Measurements from ENCODE around the gene HAP1. TPM values are rescaled to one million over a fixed set of nuclear protein-coding genes. Genes with fewer than 3 reads are reported as not detected.
A peak's percentile ranks its signal among the peaks of the same experiment; 100 is the strongest.

Gene HAP1
- total and polyA plus RNA-seq, 2 experiments from 2014 or later: not detected

DNA sequence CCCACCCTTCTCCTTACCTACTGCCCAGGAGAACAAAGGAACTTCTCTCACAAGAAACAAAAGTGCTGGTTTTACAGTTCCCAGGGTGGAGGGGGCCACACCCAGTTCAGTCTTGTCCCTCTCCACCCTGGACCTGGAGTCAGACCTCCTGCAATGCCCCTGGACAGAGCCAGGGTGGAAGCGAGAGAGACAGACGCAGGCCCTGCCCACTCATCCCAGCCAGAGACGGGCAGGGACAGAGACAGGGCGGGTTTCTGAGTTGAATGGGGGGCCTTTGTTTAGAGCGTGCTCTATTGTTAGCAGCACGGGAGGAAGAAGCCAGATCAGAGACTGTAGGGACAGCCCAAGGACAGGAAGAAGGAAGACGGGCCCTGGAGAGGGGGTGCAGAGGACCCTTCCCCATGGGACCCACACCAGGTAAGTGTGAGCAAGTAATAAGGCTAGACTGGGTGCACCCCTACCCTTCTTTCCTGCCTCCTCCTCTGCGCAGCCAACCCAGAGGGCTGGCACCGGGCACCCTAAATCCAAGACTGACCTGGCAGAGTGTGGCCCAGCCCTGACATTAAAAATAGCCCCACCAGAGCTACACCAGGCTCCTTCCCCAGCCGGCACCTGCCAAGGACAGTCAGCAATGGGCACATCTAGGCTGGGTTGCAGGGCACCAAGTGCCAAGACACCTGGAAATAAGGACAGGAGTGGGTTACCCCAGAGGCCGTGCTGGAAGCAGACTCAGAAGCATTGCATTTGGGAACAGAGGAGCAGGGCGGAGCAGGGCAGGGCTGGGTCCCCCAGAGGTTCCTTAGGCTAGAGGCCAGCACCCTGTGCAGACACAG lies 41.2 kb upstream of the HAP1 start:
- no peaks in the 10 kb centered on the region for H3K79me2 ChIP-seq (ENCODE audit: insufficient read depth)
- no peaks in the 10 kb centered on the region for H3K9me2 ChIP-seq (ENCODE audit: insufficient read depth)
- no peak overlapping the region for H3K4me3 ChIP-seq
- TF ChIP-seq EZH2 (IDR thresholded peaks at IDR 0.05; ENCODE audit: insufficient read depth, poor library complexity, severe bottlenecking) (no peak), EZH2phosphoT487 (IDR thresholded peaks at IDR 0.05; ENCODE audit: insufficient read depth, low read depth) (no peak)
- H3K27me3 ChIP-seq (replicated peaks; ENCODE audit: insufficient read depth): no peaks in the 10 kb centered on the region
- no peaks in the 10 kb centered on the region for H3F3A ChIP-seq (ENCODE audit: insufficient read depth)
- no peak overlapping the region for H2AFZ ChIP-seq
- no peaks in the 10 kb centered on the region for H3K9me3 ChIP-seq (ENCODE audit: low read depth)
- peaks cover 7% of the 10 kb centered on the region; the same call in 1 of the 2 replicates for H3K4me1 ChIP-seq (ENCODE audit: insufficient read depth)
- no peaks in the 10 kb centered on the region for H3K36me3 ChIP-seq (ENCODE audit: low read depth)
- H3K9ac ChIP-seq: no peak overlapping the region
- H3K27ac ChIP-seq: no peak overlapping the region
- WGBS, 2 experiments (ENCODE audit: low coverage in 1 of 2, low lambda C conversion rate in 2 of 2, missing lambda C conversion rate in 2 of 2): 66 to 68% methylated on average over 12 of the region's 12 CpGs
- no peaks in the 10 kb centered on the region for H4K20me1 ChIP-seq (ENCODE audit: insufficient read depth)
- in situ Hi-C loops (cut with MboI): no loop called here
- no peak overlapping the region for H3K4me2 ChIP-seq (ENCODE audit: unreplicated experiment)
- DNase-seq: no peak

DNA sequence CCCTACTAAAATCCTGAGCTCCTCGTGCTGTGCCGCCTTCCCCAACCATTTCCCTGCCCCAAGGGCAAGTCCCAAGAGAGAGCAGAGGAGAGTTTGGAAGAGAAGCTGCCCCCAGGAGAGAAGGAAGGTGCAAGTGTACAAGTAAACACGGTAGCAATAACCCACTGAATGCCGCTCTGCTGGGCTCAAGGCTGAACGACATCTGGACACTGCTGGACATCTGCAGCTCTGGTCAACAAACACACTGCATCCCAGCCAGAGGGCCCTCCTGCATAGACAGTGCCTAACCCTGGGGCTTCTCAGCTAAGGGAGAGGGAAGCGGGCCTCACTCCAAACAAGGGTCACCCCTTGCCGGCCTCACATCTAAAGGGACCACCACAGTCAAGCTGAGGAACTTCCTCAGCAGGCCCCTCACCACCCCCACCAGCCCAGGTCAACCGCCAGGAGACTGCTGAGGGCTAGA lies 39.3 kb upstream of the HAP1 start:
- Histone ChIP-seq H3K4me2 (ENCODE audit: unreplicated experiment) (no peak overlapping the region), H2AFZ (no peak overlapping the region), H3K27ac (no peak overlapping the region), H3F3A (ENCODE audit: insufficient read depth) (no peaks in the 10 kb centered on the region), H3K36me3 (ENCODE audit: low read depth) (no peaks in the 10 kb centered on the region), H3K4me1 (ENCODE audit: insufficient read depth) (peaks cover 7% of the 10 kb centered on the region; the same call in 1 of the 2 replicates), H4K20me1 (ENCODE audit: insufficient read depth) (no peaks in the 10 kb centered on the region), H3K9me2 (ENCODE audit: insufficient read depth) (no peaks in the 10 kb centered on the region), H3K27me3 (replicated peaks; ENCODE audit: insufficient read depth) (no peaks in the 10 kb centered on the region), H3K9me3 (ENCODE audit: low read depth) (no peaks in the 10 kb centered on the region), H3K9ac (no peak overlapping the region), H3K4me3 (no peak overlapping the region), H3K79me2 (ENCODE audit: insufficient read depth) (no peaks in the 10 kb centered on the region)
- WGBS, 2 experiments (ENCODE audit: low coverage in 1 of 2, low lambda C conversion rate in 2 of 2, missing lambda C conversion rate in 2 of 2): 81% methylated on average over 8 of the region's 8 CpGs
- TF ChIP-seq EZH2 (IDR thresholded peaks at IDR 0.05; ENCODE audit: insufficient read depth, poor library complexity, severe bottlenecking) (no peak), EZH2phosphoT487 (IDR thresholded peaks at IDR 0.05; ENCODE audit: insufficient read depth, low read depth) (no peak)
- in situ Hi-C loops (cut with MboI): no loop called here
- no peak for DNase-seq

DNA sequence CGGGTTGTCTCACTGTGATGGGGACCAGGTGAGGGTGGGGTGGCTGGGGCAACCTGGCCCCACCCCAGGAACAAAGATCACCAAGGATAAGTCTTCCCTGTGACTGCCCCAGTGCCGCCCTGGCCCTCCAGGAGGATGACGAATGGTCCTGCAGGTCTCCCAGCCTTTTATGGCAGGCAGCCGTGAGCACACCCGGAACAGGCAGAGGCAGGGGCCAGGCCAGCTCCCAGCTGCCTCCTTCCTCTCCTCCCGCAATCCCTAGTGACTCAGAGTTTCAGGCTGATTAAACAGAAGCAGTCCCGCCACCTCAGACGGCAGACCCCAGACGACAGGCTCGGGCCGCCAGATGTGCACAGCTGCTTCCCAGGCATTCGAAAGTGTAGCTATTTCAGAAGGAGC lies 38.7 kb upstream of the HAP1 start:
- H4K20me1 ChIP-seq (ENCODE audit: insufficient read depth): no peaks in the 10 kb centered on the region

DNA sequence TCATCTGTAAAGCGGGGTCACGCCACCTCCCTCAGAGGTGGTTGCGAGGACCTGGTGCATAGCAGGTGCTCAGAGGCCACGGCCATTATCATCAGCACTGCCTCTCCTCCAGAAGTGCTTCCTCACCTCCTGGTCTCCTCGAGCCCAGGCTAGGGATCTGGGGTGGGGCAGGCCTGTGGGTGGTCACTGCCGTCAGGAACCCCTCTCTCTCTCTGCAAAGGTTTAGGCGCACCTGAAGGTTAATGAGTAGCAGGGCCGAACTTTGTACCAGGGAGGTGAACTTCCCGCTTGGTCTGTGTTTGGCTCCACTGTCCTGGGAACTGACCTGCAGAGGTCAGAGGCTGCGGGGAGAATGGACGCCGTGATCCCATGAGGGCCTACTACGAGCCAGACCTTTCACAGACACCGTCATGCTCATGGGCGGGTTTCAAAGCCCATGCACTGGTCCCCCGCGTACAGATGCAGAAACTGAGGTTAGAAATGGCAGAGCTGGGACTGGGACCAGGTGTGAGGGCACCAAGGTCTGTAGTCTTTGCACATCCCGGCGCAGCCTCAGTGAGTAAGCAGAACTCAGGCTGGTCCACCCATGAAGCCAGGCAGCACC lies 38.2 kb upstream of the HAP1 start:
- Histone ChIP-seq H3F3A (ENCODE audit: insufficient read depth) (no peaks in the 10 kb centered on the region), H4K20me1 (ENCODE audit: insufficient read depth) (no peaks in the 10 kb centered on the region), H3K4me1 (ENCODE audit: insufficient read depth) (peaks cover 5% of the 10 kb centered on the region; the same call in 1 of the 2 replicates), H2AFZ (no peak overlapping the region), H3K27me3 (replicated peaks; ENCODE audit: insufficient read depth) (no peaks in the 10 kb centered on the region), H3K4me3 (no peak overlapping the region), H3K79me2 (ENCODE audit: insufficient read depth) (no peaks in the 10 kb centered on the region), H3K36me3 (ENCODE audit: low read depth) (no peaks in the 10 kb centered on the region), H3K9me2 (ENCODE audit: insufficient read depth) (no peaks in the 10 kb centered on the region), H3K9ac (no peak overlapping the region), H3K4me2 (ENCODE audit: unreplicated experiment) (no peak overlapping the region), H3K9me3 (ENCODE audit: low read depth) (no peaks in the 10 kb centered on the region), H3K27ac (no peak overlapping the region)
- no peak for DNase-seq
- in situ Hi-C loops (cut with MboI): no loop called here
- TF ChIP-seq EZH2 (IDR thresholded peaks at IDR 0.05; ENCODE audit: insufficient read depth, poor library complexity, severe bottlenecking) (no peak), EZH2phosphoT487 (IDR thresholded peaks at IDR 0.05; ENCODE audit: insufficient read depth, low read depth) (no peak)
- 93 to 94% methylated on average over 19 of the region's 19 CpGs for WGBS, 2 experiments (ENCODE audit: low coverage in 1 of 2, low lambda C conversion rate in 2 of 2, missing lambda C conversion rate in 2 of 2)

More for the DNA sequence above, 38.7 kb upstream of the HAP1 start:
- Histone ChIP-seq H2AFZ (no peak overlapping the region), H3K9ac (no peak overlapping the region), H3K4me1 (ENCODE audit: insufficient read depth) (peaks cover 7% of the 10 kb centered on the region; the same call in 1 of the 2 replicates), H3K27me3 (replicated peaks; ENCODE audit: insufficient read depth) (no peaks in the 10 kb centered on the region), H3K4me3 (no peak overlapping the region), H3K27ac (no peak overlapping the region), H3K9me3 (ENCODE audit: low read depth) (no peaks in the 10 kb centered on the region), H3K4me2 (ENCODE audit: unreplicated experiment) (no peak overlapping the region), H3F3A (ENCODE audit: insufficient read depth) (no peaks in the 10 kb centered on the region), H3K79me2 (ENCODE audit: insufficient read depth) (no peaks in the 10 kb centered on the region), H3K36me3 (ENCODE audit: low read depth) (no peaks in the 10 kb centered on the region), H3K9me2 (ENCODE audit: insufficient read depth) (no peaks in the 10 kb centered on the region)
- TF ChIP-seq EZH2phosphoT487 (IDR thresholded peaks at IDR 0.05; ENCODE audit: insufficient read depth, low read depth): no peak
- no peak for TF ChIP-seq EZH2 (IDR thresholded peaks at IDR 0.05; ENCODE audit: insufficient read depth, poor library complexity, severe bottlenecking)
- WGBS, 2 experiments (ENCODE audit: low coverage in 1 of 2, low lambda C conversion rate in 2 of 2, missing lambda C conversion rate in 2 of 2): 27 to 31% methylated on average over 12 of the region's 12 CpGs
- peak; percentile 81 for DNase-seq
- in situ Hi-C loops (cut with MboI): no loop called here
